Subcutaneous abdominal adipose tissue (tissue), 5 donors: ENCODE data around the gene FRAS1.
"Not testable (repeated sequence)": the region's sequence is repeated elsewhere in the genome, so short reads cannot be mapped to it uniquely, and the experiment has no call there.

Experiments used
- H3K27ac ChIP-seq: one replicate; pipeline ENCODE4 v1.7.0; 2013; ENCODE audit warnings: low read depth, mild to moderate bottlenecking, inconsistent platforms, low read length, moderate library complexity
- H3K27me3 ChIP-seq, 5 donors: one replicate each; pipeline ENCODE4 v1.7.0; 2013; ENCODE audit warnings: low read length in 5 of 5, inconsistent platforms in 1 of 5; ENCODE audit not compliant: control insufficient read depth in 5 of 5, insufficient read depth in 4 of 5
- H3K36me3 ChIP-seq, 5 donors: one replicate each; pipeline ENCODE4 v1.7.0; 2013; ENCODE audit warnings: low read length in 5 of 5; ENCODE audit not compliant: control insufficient read depth in 5 of 5, insufficient read depth in 5 of 5
- H3K4me1 ChIP-seq, 5 donors: one replicate each; pipeline ENCODE4 v1.7.0; 2013; ENCODE audit warnings: low read length in 5 of 5, mild to moderate bottlenecking in 3 of 5, moderate library complexity in 1 of 5; ENCODE audit not compliant: control insufficient read depth in 5 of 5, insufficient read depth in 5 of 5
- H3K4me3 ChIP-seq, 5 donors: one replicate each; pipeline ENCODE4 v1.7.0; 2013; ENCODE audit warnings: low read length in 5 of 5, low read depth in 1 of 5
- H3K9ac ChIP-seq, 5 donors: one replicate each; pipeline ENCODE4 v1.7.0; 2013; ENCODE audit warnings: low read length in 5 of 5, mild to moderate bottlenecking in 4 of 5, moderate library complexity in 3 of 5
- H3K9me3 ChIP-seq, 5 donors: one replicate each; pipeline ENCODE4 v1.7.0; 2013; ENCODE audit warnings: low read length in 5 of 5; ENCODE audit not compliant: control insufficient read depth in 5 of 5
- donor health status: healthy.
- donor health status: healthy.
- donor health status: healthy.
- donor health status: healthy.
- donor health status: healthy.

The FRAS1 gene

DNA sequence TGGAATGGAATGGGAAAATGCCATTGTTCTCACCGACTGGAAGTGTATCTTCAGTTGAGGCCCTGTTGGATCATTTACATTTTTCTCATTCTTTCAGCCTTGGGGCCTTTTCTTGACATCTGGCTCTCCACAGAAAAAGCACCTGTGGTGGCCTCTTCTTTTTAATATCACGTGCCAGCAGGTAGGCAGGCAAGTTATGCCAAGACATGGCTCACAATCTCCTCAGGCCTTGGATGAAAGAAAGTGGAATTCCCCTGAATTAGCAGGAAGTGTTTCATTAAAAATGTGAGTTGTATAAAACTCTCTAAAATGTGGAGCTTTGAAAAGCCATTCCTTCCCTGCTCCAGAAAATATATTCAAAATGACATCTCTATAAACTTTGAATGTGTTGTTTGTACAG, 122.1 kb downstream of the FRAS1 start:
- no peak overlapping the region for H3K27ac ChIP-seq
- H3K4me1 ChIP-seq, result no peaks in the 10 kb centered on the region
- H3K9me3 ChIP-seq, result no peaks in the 10 kb centered on the region
- H3K9ac ChIP-seq, result no peak overlapping the region
- no peak overlapping the region for H3K4me3 ChIP-seq
- H3K27me3 ChIP-seq, result no peaks in the 10 kb centered on the region
- no peaks in the 10 kb centered on the region for H3K36me3 ChIP-seq

DNA sequence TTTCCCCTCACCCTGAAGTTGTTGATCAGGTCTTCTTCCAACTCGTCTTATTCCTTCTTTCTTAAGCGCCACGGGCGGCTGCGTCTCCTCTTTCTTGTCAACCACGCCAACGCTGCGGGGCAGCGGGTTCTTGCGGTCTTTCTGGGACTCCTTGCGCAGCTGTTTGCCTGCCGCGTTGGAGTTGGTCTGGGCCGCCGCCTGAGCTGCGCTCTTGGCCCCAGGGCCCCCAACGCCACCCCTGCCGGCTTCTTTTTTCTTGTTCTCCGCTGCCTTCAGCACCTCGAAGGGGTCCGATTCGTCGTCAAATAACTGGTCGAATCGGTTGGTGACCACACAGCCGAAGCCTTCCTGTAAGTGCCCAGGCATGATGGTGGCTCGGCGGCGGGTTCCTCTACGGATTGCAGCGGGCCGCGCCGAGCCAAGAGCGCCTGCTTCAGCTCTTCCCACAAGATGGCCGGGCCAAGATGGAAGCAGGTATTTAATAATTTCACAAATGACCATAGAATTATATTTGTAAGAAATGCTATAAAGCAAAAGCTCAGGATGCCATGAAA, 124.6 kb downstream of the FRAS1 start:
- H3K27ac ChIP-seq, H3K4me1 ChIP-seq, H3K4me3 ChIP-seq, H3K9ac ChIP-seq, H3K9me3 ChIP-seq, H3K27me3 ChIP-seq, H3K36me3 ChIP-seq: not testable (repeated sequence)

DNA sequence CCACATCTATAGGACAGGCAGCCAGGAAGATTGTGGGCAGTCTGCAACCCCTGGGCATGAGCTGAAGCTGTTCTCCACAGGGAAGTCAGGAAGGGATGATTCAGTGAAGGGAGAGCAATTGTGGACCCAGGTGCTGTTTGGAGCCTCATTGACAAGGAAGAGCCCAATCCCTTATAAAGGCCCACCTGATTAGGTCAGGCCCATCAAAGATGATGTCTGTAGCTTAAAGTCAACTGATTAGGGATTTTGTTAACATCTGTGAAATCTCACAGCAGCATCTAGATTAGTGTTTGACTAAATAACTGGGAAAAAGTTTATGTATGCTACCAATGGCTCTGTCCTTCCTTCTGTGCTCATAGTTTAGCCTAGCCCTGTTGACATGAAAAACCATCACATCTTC, 127.5 kb downstream of the FRAS1 start:
- Histone ChIP-seq H3K4me1 (no peaks in the 10 kb centered on the region), H3K9me3 (no peaks in the 10 kb centered on the region), H3K27me3 (no peaks in the 10 kb centered on the region), H3K9ac (no peak overlapping the region), H3K4me3 (no peak overlapping the region), H3K36me3 (no peaks in the 10 kb centered on the region), H3K27ac (no peak overlapping the region)

DNA sequence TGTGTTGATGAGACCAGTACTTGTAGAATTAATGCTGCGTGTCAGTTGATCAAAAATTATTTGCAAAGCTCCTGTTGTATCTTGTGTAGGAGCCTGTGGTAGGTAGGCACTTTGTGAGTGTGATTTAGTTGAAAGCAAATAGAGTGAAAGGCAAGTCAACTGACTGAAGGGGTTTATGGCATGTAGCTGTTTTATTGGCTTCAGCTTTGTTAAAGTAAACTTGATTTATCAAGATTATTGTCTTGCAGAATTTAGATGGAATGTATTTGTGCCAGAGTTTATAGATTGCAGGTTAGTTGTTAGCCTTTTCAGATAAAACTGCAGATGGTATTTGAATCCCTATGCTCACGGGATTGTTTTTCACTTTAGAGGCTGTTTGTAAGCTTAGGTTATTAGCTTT, 128.0 kb downstream of the FRAS1 start:
- Histone ChIP-seq H3K27ac (no peak overlapping the region), H3K4me3 (no peak overlapping the region), H3K4me1 (no peaks in the 10 kb centered on the region), H3K27me3 (no peaks in the 10 kb centered on the region), H3K9ac (no peak overlapping the region), H3K9me3 (no peaks in the 10 kb centered on the region), H3K36me3 (no peaks in the 10 kb centered on the region)

DNA sequence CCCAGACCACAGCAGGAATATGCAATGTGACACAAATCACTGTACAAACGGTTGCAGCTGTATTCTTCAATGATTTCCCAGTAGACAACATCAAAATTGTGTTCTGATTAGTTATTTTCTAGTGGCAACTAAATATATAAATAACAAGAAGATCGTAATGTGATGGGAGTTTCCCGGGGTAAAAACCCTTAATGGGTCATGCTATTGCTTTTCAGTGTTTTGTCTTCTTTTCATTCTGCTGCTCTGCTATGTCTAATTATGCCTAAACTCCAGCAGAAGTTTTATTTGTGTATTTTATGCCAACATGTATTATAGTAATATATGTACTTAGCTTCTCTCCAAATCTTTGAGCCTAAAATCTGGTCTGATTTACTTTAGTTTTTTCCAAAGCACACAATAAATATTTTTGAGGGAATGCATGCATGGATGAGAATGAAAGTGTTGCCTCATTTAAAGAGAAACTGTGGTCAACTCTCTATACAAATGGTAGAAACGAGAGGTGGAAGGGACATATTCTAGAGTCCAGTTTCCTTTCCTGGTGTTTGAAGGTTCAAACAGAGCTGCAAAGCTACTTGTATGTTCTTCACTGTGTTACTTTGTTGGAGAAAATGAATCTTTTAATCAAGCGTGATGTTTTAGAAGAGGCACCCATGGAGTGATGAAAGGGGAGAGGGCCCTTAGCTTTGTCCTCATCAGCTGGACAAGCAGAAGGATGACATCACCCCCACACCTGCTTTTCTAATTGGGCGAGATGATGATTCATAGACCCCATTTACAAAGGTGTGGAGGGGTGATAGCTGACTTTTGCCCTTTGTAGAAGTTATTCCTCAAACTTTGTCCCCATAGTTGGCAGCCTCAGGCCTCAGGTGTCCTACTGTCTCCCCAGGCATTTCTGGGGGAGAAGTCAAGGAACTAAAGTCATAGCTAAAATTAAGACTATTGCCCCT, 129.7 kb downstream of the FRAS1 start:
- H3K4me1 ChIP-seq, result no peaks in the 10 kb centered on the region
- no peak overlapping the region for H3K9ac ChIP-seq
- no peaks in the 10 kb centered on the region for H3K36me3 ChIP-seq
- no peaks in the 10 kb centered on the region for H3K9me3 ChIP-seq
- no peak overlapping the region for H3K4me3 ChIP-seq
- H3K27me3 ChIP-seq, result no peaks in the 10 kb centered on the region
- no peak overlapping the region for H3K27ac ChIP-seq

DNA sequence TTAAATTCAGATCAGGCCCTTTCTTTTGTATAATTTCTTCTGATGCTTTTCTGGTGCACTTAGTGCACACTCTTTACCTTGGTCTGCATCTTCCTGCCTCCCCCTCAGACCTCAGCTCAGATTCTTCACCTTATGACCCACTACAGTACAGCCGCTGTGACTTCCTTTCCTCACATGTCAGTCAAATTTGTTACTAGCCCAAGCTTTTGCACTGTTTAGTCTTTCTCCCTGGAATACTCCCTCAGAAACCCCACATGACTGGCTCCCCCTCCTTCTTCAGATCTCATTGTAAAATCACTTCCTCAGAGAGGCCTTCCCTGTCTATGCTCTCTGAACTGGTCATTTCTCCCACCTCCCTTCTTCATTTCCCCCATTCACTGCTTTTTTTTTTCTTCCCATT, 132.9 kb downstream of the FRAS1 start:
- H3K4me1 ChIP-seq, result no peaks in the 10 kb centered on the region
- no peak overlapping the region for H3K9ac ChIP-seq
- H3K27ac ChIP-seq, result no peak overlapping the region
- no peaks in the 10 kb centered on the region for H3K27me3 ChIP-seq
- no peak overlapping the region for H3K4me3 ChIP-seq
- H3K36me3 ChIP-seq, result no peaks in the 10 kb centered on the region
- H3K9me3 ChIP-seq, result peaks cover 0 to 2% (median 0%) of the 10 kb centered on the region in 5 donors

DNA sequence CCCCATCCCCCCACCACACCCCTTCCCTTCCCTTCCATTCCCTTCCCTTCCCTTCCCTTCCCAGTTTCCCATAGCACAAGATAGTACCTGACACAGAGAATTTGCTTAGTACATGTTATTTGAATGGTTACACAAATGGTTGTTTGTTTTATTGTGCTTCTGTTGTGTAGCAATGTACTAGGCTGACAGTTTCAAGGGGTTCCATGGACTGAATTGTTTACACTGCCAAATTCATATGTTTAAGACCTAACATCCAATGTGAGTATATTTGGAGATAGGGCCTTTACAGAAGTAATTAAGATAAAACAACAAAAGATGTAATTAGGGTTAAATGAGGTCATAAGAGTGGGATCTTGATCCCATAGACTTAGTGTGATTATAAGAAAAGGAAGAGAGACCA, 133.5 kb downstream of the FRAS1 start:
- Histone ChIP-seq H3K27me3 (no peaks in the 10 kb centered on the region), H3K4me3 (no peak overlapping the region), H3K9me3 (peaks cover 0 to 7% (median 2%) of the 10 kb centered on the region in 5 donors), H3K4me1 (no peaks in the 10 kb centered on the region), H3K9ac (no peak overlapping the region), H3K36me3 (no peaks in the 10 kb centered on the region), H3K27ac (no peak overlapping the region)

DNA sequence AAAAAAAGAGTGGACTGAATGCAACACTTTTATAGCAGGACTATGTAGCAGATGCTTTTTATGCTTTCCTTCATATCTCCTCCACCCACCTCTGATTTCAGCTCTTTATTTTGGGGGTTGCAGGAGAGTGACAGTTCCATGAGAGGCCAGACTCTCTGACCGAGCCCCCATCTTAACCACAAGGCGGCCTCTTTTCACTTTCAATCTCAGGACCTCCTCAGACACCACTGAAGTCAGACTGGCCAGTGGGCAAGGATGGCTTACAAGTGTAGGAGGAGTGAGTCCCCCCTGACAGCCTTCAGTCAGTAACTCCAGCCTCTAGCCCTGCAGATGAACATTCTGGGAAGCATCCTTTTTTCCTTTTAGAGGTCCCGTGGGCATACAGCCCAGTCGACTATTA, 140.8 kb downstream of the FRAS1 start:
- no peak overlapping the region for H3K9ac ChIP-seq
- H3K9me3 ChIP-seq, result peaks cover 0 to 8% (median 3%) of the 10 kb centered on the region in 5 donors
- H3K4me3 ChIP-seq, result no peak overlapping the region
- H3K27ac ChIP-seq, result no peak overlapping the region
- no peaks in the 10 kb centered on the region for H3K27me3 ChIP-seq
- no peaks in the 10 kb centered on the region for H3K36me3 ChIP-seq
- H3K4me1 ChIP-seq, result no peaks in the 10 kb centered on the region

DNA sequence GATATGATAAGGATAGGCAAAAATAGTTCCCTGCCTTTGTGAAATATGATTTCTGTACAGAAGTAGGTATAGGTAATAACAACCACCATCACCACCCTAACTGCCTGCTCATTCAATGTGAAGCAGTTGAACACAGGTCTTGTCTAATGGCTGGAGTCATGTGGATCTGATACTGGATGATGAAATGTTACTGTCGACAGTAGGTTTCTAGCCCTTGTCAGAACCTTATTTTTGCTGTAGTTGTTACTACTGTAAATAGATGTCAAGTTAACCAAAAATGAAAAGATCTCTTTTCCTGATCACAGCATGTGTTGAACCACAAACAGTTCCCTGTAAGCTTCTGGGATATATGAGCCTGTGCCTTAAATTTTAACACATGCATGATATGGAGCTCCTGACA, 142.9 kb downstream of the FRAS1 start:
- Histone ChIP-seq H3K4me1 (no peaks in the 10 kb centered on the region), H3K9me3 (peaks cover 0 to 7% (median 3%) of the 10 kb centered on the region in 5 donors), H3K9ac (no peak overlapping the region), H3K4me3 (no peak overlapping the region), H3K36me3 (no peaks in the 10 kb centered on the region), H3K27ac (no peak overlapping the region), H3K27me3 (no peaks in the 10 kb centered on the region)

DNA sequence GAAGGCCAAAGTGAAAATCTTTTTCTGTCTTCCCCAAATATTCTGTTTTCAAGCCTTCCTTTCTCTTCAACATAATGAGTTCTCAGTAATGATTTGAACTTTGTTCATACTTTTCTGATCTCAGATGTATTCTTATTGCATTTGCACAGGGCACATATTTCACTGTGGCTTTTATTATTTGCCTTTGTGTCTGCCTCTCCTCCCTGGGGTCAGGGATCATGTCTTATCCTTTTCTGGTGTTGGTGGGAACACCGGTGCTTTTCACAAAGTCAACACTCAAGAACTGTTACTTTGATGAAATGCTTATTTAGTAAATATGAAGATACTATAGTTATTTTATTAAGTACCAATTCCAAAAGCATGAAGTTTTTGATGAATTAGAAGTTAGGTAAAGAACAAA, 143.8 kb downstream of the FRAS1 start:
- Histone ChIP-seq H3K36me3 (no peaks in the 10 kb centered on the region), H3K9me3 (no peaks in the 10 kb centered on the region), H3K4me3 (no peak overlapping the region), H3K4me1 (no peaks in the 10 kb centered on the region), H3K27me3 (no peaks in the 10 kb centered on the region), H3K9ac (no peak overlapping the region), H3K27ac (no peak overlapping the region)
